HepG2 (cell line): ENCODE measurements around the gene PTGER3. TPM values are rescaled to one million over a fixed set of nuclear protein-coding genes. Genes with fewer than 3 reads are reported as not detected.

Source experiments
- ATAC-seq: fragments of 200-7000 bp; cut with Tn5 transposase; 3 replicates; pipeline ENCODE4 v1.9.1; 2020; ENCODE audit warnings: mild to moderate bottlenecking, moderate library complexity
- BruUV-seq: library from RNA; stranded (reverse); fragments of 400-500 nt; replicated peaks from 2 replicates; lab custom pipeline; 2021; lab: Mats Ljungman, UMichigan
- CTCF ChIA-PET: fragments of 300-600 bp; formaldehyde crosslinking; extraction: SDS; loops from one replicate; lab custom pipeline; 2021; ENCODE audit warnings: low total read pairs, inconsistent platforms, low intra/inter-chr PET ratio; lab: Yijun Ruan, JAX
- POLR2A ChIA-PET: fragments of 350-600 bp; sonication (Branson Sonifier 250); formaldehyde crosslinking; loops from one replicate; lab custom pipeline; 2020; ENCODE audit warnings: antibody characterized with exemption, inconsistent platforms; lab: Yijun Ruan, JAX
- DNase-seq: peaks from one replicate; pipeline ENCODE4 v3.0.0-alpha.2; 2015; ENCODE audit warnings: low spot score
- FAIRE-seq: peaks from 3 replicates; lab custom pipeline; 2011; peaks lifted over from hg19 to GRCh38; lab: Jason Lieb, UNC
- H2AFZ ChIP-seq: one replicate; pipeline ENCODE4 v1.6.1; 2011; ENCODE audit warnings: low read length, inconsistent platforms
- H3K27ac ChIP-seq: fragments of 300-600 bp; 3 replicates; pipeline ENCODE4 v1.8.0; 2011; ENCODE audit warnings: mixed run types, mild to moderate bottlenecking, mixed read lengths, low read length, inconsistent platforms; ENCODE audit not compliant: insufficient read depth; ENCODE audit errors: extremely low read length
- H3K27me3 ChIP-seq, 2 experiments: fragments of 200-600 bp in 1 of 2; 2 replicates in 1 of 2; 3 replicates in 1 of 2; pipeline versions ENCODE4 v1.6.0 to v1.8.0; 2011; ENCODE audit warnings: low read length in 2 of 2, mild to moderate bottlenecking in 2 of 2, moderate library complexity in 2 of 2, inconsistent platforms in 1 of 2; ENCODE audit not compliant: insufficient read depth in 2 of 2, control insufficient read depth in 1 of 2
- H3K36me3 ChIP-seq, 2 experiments: fragments of 200-600 bp in 1 of 2; replicated peaks in 1 of 2; 2 replicates in 1 of 2; 3 replicates in 1 of 2; pipeline versions ENCODE4 v1.5.1 to v1.8.0; 2011; ENCODE audit warnings: low read length in 2 of 2, inconsistent platforms in 1 of 2; ENCODE audit not compliant: insufficient read depth in 2 of 2, control insufficient read depth in 1 of 2
- H3K4me1 ChIP-seq: 2 replicates; pipeline ENCODE4 v1.5.1; 2012; ENCODE audit warnings: low read length, inconsistent platforms; ENCODE audit not compliant: insufficient read depth
- H3K4me2 ChIP-seq: 2 replicates; pipeline ENCODE4 v1.6.0; 2011; ENCODE audit warnings: low read depth, low read length, inconsistent platforms
- H3K4me3 ChIP-seq, 3 experiments: fragments of 200-600 bp in 1 of 3; sonication (generic), shearing (Covaris generic) in 1 of 3; replicated peaks in 1 of 3; 2 replicates each; pipeline ENCODE4 v1.5.1; 2011 to 2016; ENCODE audit warnings: low read length in 3 of 3, inconsistent platforms in 2 of 3, low read depth in 2 of 3, mild to moderate bottlenecking in 2 of 3, control low read depth in 1 of 3, mixed read lengths in 1 of 3; ENCODE audit not compliant: insufficient read depth in 1 of 3
- H3K79me2 ChIP-seq: one replicate; pipeline ENCODE4 v1.6.1; 2011; ENCODE audit warnings: low read length, inconsistent platforms; ENCODE audit not compliant: insufficient read depth
- H3K9ac ChIP-seq: 2 replicates; pipeline ENCODE4 v1.6.0; 2011; ENCODE audit warnings: mild to moderate bottlenecking, low read depth, low read length, inconsistent platforms; ENCODE audit not compliant: insufficient read depth
- H3K9me3 ChIP-seq: 2 replicates; pipeline ENCODE4 v1.5.1; 2012; ENCODE audit warnings: mild to moderate bottlenecking, low read length
- H4K20me1 ChIP-seq: 2 replicates; pipeline ENCODE4 v1.6.0; 2011; ENCODE audit warnings: inconsistent platforms, mild to moderate bottlenecking, low read length, moderate library complexity; ENCODE audit not compliant: insufficient read depth
- AFF4 ChIP-seq: sonication (generic); formaldehyde crosslinking; IDR thresholded peaks from 2 replicates; pipeline ENCODE4 v1.4.0; 2020; ENCODE audit warnings: missing genetic modification reagents
- ATF3 ChIP-seq: sonication (generic); formaldehyde crosslinking; IDR thresholded peaks from 2 replicates; pipeline ENCODE4 v1.4.0; 2020; ENCODE audit warnings: missing genetic modification reagents
- CBFB ChIP-seq: sonication (generic); formaldehyde crosslinking; IDR thresholded peaks from 2 replicates; pipeline ENCODE4 v1.4.0; 2020; ENCODE audit warnings: missing genetic modification reagents
- GLI4 ChIP-seq: sonication (generic); formaldehyde crosslinking; IDR thresholded peaks from 2 replicates; pipeline ENCODE4 v1.5.1; 2020; ENCODE audit warnings: missing genetic modification reagents, mild to moderate bottlenecking, moderate library complexity, borderline replicate concordance
- NFE2L1 ChIP-seq: sonication (generic); formaldehyde crosslinking; IDR thresholded peaks from 2 replicates; pipeline ENCODE4 v1.4.0; 2020; ENCODE audit warnings: missing genetic modification reagents, mild to moderate bottlenecking, borderline replicate concordance
- ZBTB20 ChIP-seq: sonication (generic); formaldehyde crosslinking; IDR thresholded peaks from 2 replicates; pipeline ENCODE4 v1.8.1; 2023; ENCODE audit warnings: missing genetic modification reagents, low read depth, mild to moderate bottlenecking, borderline replicate concordance
- ZFY ChIP-seq: sonication (generic); formaldehyde crosslinking; IDR thresholded peaks from 2 replicates; pipeline ENCODE4 v1.4.0; 2020; ENCODE audit warnings: missing genetic modification reagents
- ZNF230 ChIP-seq: sonication (generic); formaldehyde crosslinking; IDR thresholded peaks from 2 replicates; pipeline ENCODE4 v1.4.0; 2020; ENCODE audit warnings: mild to moderate bottlenecking, missing genetic modification reagents
- WGBS: methylation state at CpG from one replicate; pipeline ENCODE4 v1.1.6; 2017; ENCODE audit warnings: low lambda C conversion rate; 5-methylcytosine and 5-hydroxymethylcytosine counted together
- in situ Hi-C: cut with HindIII; loops from 2 replicates; pipeline ENCODE4 v1.10.0; 2017; ENCODE audit warnings: low pct_unique_long_range_greater_than_20kb; ENCODE audit not compliant: extremely low pct_ligation_motif_present
- intact Hi-C: fragments of 100-400 bp; cut with micrococcal nuclease; formaldehyde crosslinking; loops from one replicate; pipeline ENCODE4 v1.10.0; 2022; ENCODE audit not compliant: unreplicated experiment
- polyA plus RNA-seq, 8 experiments: library from polyadenylated mRNA; depleted of rRNA in 3 of 8; stranded (reverse) in 7 of 8; unstranded in 1 of 8; fragments of >200 nt; fragmentation: Illumina TruSeq in 4 of 8; extraction: Trizol in 4 of 8; gene quantifications; 2 replicates each; pipeline versions ENCODE4 v1.2.1 to v1.2.3, GENCODE V29; 2011 to 2016; ENCODE audit warnings: low read depth in 4 of 8, missing spikeins in 1 of 8, mixed read lengths in 1 of 8; ENCODE audit not compliant: insufficient read depth in 1 of 8
- total RNA-seq, 5 experiments: library from RNA; depleted of rRNA; stranded (reverse); fragments of >200 nt; fragmentation: Illumina TruSeq; extraction: Trizol; gene quantifications; 2 replicates each; pipeline ENCODE4 v1.2.3, GENCODE V29; 2016; ENCODE audit warnings: low read depth in 1 of 5

PTGER3 gene
- total and polyA plus RNA-seq, 2 of the 13 experiments (the other 11 are each of a cell fraction or from before 2014, with no cell fraction given): 0.01 TPM; not detected in 1

GRCh38 chr1:70978623-70979022 is 69.0 kb downstream of the PTGER3 start:
- Histone ChIP-seq H4K20me1 (no peaks in the 10 kb centered on the region), H3K36me3 (no peaks in the 10 kb centered on the region), H3K79me2 (no peaks in the 10 kb centered on the region), H3K27ac (no peak overlapping the region), H3K4me2 (no peak overlapping the region), H3K27me3 (no peaks in the 10 kb centered on the region), H2AFZ (no peak overlapping the region), H3K9ac (no peak overlapping the region), H3K4me3 (no peak overlapping the region), H3K9me3 (no peaks in the 10 kb centered on the region), H3K4me1 (no peaks in the 10 kb centered on the region)
- in situ Hi-C loops: no loop called here
- TF ChIP-seq CBFB (CRISPR knock-in tag) (no peak), AFF4 (no peak), ZNF230 (no peak), ZFY (CRISPR knock-in tag) (no peak), ZBTB20 (CRISPR knock-in tag) (no peak), NFE2L1 (no peak), GLI4 (CRISPR knock-in tag) (no peak), ATF3 (CRISPR knock-in tag) (no peak)
- no TSS peak for BruUV-seq
- no peak for FAIRE-seq
- no peak for DNase-seq
- POLR2A ChIA-PET: no interaction called here
- WGBS: 14% methylated on average over 1 of the region's 1 CpG
- intact Hi-C loops: no loop called here
- CTCF ChIA-PET: no interaction called here
- ATAC-seq: no peak
